BLaER1 treated with 17β-estradiol and CSF1 and Interleukin-3, amounts not matched to agents 10 nM and 100 nM (cell line): Measurements from ENCODE around the gene HOXD3.

ENCODE experiments used
- H3K27ac ChIP-seq, 11 experiments: shearing (Covaris generic); formaldehyde crosslinking; 2 replicates each; pipeline ENCODE4 v1.8.1; 2022
- H3K27me3 ChIP-seq, 11 experiments: shearing (Covaris generic); formaldehyde crosslinking; 2 replicates each; pipeline ENCODE4 v1.8.1; 2022
- H3K36me3 ChIP-seq, 11 experiments: shearing (Covaris generic); formaldehyde crosslinking; 2 replicates each; pipeline ENCODE4 v1.8.1; 2022
- H3K4me1 ChIP-seq, 10 experiments: shearing (Covaris generic); formaldehyde crosslinking; 2 replicates each; pipeline ENCODE4 v1.8.1; 2022
- H3K4me2 ChIP-seq, 11 experiments: shearing (Covaris generic); formaldehyde crosslinking; 2 replicates each; pipeline ENCODE4 v1.8.1; 2022
- H3K4me3 ChIP-seq, 10 experiments: shearing (Covaris generic); formaldehyde crosslinking; 2 replicates each; pipeline ENCODE4 v1.8.1; 2022
- H3K9ac ChIP-seq, 11 experiments: shearing (Covaris generic); formaldehyde crosslinking; 2 replicates each; pipeline ENCODE4 v1.8.1; 2022
- H3K9me3 ChIP-seq, 11 experiments: shearing (Covaris generic); formaldehyde crosslinking; replicated peaks in 1 of 11; 2 replicates each; pipeline ENCODE4 v1.8.1; 2022
- H4K20me1 ChIP-seq, 11 experiments: shearing (Covaris generic); formaldehyde crosslinking; 2 replicates each; pipeline ENCODE4 v1.8.1; 2022
- Cebpa-rat ChIP-seq, 11 experiments: shearing (Covaris generic); IDR thresholded peaks; 2 replicates each; pipeline ENCODE4 v1.8.1; 2022

The HOXD3 gene

DNA sequence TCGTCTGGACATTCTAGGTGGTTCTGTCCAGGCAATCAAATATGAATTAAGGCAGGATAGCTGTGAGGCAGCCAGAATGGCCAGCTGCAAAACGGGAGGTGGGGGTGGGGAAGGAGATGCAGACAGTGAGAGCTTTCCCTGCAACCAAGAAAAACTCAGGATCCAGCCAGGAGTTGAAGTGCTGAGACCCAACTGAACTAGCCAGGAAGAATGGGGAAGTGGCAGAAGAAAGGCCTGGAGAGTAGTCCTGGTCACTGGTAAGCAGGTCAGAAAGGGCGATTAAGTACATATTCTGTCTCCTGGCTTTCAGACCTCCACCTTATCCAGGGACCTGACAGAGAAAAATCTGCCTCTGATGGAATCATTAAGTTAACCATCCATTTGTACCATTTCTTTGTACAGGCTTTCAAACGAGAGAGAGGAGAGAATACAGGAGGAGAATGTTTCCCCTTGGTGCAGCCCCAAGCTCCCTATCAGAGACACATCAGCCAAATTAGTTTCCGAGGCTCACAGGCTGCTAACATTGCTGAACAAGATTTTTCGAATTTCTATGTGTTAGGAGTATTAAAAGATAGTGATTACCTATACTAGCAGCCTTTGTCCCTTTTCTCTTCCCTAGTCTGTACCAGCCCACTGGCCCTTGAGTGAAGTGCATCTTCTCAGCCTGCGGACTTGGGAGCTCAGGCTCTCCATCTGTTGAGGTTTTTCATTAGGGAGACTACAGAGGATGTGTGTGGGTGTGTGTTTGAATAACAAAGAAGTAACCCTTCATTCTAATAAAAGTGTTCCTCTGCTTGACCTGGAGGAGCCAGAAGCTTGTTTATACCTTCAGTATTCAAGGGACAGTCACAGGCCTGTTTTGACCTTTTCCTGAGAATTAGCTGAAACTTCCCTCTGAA is 18.9 kb downstream of the HOXD3 start:
- no peaks in the 10 kb centered on the region for H4K20me1 ChIP-seq
- H3K27ac ChIP-seq = no peak overlapping the region
- peaks cover 38 to 60% (median 49%) of the 10 kb centered on the region in 11 experiments for H3K9me3 ChIP-seq
- H3K4me3 ChIP-seq = no peak overlapping the region
- no peak for TF ChIP-seq Cebpa-rat (IDR thresholded peaks at IDR 0.05)
- no peaks in the 10 kb centered on the region for H3K4me1 ChIP-seq
- H3K4me2 ChIP-seq = no peak overlapping the region
- no peaks in the 10 kb centered on the region for H3K36me3 ChIP-seq
- no peak overlapping the region for H3K9ac ChIP-seq
- H3K27me3 ChIP-seq = peaks cover 35 to 79% (median 69%) of the 10 kb centered on the region in 11 experiments

DNA sequence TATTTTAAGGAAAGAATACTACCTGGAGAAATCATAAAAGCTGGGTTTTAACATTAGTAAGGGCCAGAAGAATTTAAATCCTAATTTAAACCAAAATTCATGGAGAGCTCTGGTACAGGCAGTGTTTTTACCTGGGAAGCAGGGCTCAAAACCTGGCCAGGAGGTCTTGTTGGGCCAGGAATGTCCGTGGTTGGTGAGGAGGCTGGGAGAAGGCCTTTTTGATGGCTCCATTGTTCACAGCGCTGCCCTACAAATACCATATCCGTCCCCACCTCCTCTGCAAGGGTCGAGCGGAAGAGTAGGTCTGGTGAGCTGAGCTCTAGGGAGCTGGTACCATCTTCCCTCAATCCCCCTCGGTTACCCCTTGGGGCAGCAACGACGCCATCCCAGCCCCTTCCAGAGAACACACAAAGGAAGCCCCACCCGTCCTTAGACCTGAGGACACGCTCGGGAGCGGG is 20.5 kb downstream of the HOXD3 start:
- H3K36me3 ChIP-seq = no peaks in the 10 kb centered on the region
- no peak overlapping the region for H3K4me3 ChIP-seq
- no peaks in the 10 kb centered on the region for H3K4me1 ChIP-seq
- no peak overlapping the region for H3K27ac ChIP-seq
- H4K20me1 ChIP-seq = no peaks in the 10 kb centered on the region
- H3K9ac ChIP-seq = no peak overlapping the region
- peaks cover 25 to 46% (median 33%) of the 10 kb centered on the region in 11 experiments for H3K9me3 ChIP-seq
- H3K4me2 ChIP-seq = no peak overlapping the region
- no peak for TF ChIP-seq Cebpa-rat (IDR thresholded peaks at IDR 0.05)
- H3K27me3 ChIP-seq = peaks cover 30 to 68% (median 58%) of the 10 kb centered on the region in 11 experiments

DNA sequence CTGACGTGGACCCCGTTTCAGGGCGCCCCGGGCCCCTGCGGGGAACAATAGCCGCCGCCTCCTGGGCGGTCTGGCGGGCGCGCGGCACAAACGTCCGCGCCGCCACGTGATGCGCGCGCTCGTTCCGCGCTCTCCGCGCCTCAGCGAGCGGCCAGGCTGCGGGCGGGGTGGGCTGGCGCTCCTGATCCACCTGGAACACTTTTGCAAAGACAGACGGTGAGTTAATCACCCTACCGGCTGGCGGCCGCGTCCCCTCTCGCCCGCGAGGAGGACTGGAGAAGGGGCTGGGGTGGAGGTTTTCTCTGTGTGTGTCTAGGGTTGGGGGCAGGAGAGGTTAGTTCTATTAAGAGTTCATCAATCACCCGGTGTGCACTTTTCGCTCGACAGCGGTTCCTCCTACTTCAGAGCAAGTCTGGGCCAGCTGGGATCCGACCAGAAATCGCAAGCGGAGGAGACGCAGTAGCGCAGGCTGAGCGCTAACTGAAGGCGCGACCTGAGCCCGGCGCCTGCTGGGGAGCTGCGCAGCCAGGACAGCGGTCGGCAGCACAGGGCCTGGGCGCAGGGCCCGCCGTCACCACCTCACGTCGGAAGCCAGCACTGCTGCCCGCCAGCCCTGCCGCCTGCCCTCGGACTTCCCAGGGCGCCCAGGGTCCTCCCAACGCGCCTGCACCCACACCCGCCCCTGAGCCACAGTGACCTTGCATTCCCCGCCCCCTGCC is 21.1 kb downstream of the HOXD3 start:
- Histone ChIP-seq H3K36me3 (no peaks in the 10 kb centered on the region), H3K4me3 (no peak overlapping the region), H3K27me3 (peaks cover 24 to 62% (median 52%) of the 10 kb centered on the region in 11 experiments), H3K4me1 (no peaks in the 10 kb centered on the region), H3K27ac (no peak overlapping the region), H3K9ac (no peak overlapping the region), H3K4me2 (no peak overlapping the region), H4K20me1 (no peaks in the 10 kb centered on the region), H3K9me3 (peaks cover 19 to 40% (median 29%) of the 10 kb centered on the region in 11 experiments; a peak in 21 of 22 replicates)
- no peak for TF ChIP-seq Cebpa-rat (IDR thresholded peaks at IDR 0.05)

DNA sequence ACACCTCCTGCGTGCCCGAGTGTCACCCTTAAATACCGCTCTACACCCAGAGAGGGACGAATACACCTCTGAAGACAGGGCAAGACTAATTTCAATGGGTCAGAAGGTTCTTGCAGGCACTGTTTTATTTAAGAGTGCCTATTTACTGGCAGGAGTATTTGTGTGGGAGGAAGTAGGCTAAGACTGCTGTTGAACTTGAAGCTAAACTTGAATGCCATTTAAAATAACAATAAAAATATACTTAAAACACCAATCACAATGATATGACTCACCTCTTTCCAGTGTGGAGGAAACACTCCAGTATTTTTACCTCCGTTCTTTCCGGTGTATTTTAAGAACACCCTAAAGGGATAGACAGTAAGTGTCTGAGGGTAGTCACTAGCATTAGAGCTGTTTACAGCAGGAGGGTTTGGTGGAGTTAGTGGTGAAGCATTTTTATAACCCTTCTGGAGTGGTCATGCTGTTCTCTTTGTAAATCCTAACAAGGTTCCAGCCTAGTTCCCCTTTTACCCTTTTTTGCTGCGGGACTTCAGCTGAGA is 21.7 kb downstream of the HOXD3 start:
- H3K4me3 ChIP-seq = no peak overlapping the region
- H4K20me1 ChIP-seq = no peaks in the 10 kb centered on the region
- H3K4me1 ChIP-seq = no peaks in the 10 kb centered on the region
- peaks cover 17 to 56% (median 46%) of the 10 kb centered on the region in 11 experiments for H3K27me3 ChIP-seq
- TF ChIP-seq Cebpa-rat (IDR thresholded peaks at IDR 0.05) = no peak
- peaks cover 17 to 38% (median 29%) of the 10 kb centered on the region in 11 experiments; a peak in 20 of 22 replicates for H3K9me3 ChIP-seq
- H3K36me3 ChIP-seq = no peaks in the 10 kb centered on the region
- H3K4me2 ChIP-seq = no peak overlapping the region
- no peak overlapping the region for H3K27ac ChIP-seq
- H3K9ac ChIP-seq = no peak overlapping the region

DNA sequence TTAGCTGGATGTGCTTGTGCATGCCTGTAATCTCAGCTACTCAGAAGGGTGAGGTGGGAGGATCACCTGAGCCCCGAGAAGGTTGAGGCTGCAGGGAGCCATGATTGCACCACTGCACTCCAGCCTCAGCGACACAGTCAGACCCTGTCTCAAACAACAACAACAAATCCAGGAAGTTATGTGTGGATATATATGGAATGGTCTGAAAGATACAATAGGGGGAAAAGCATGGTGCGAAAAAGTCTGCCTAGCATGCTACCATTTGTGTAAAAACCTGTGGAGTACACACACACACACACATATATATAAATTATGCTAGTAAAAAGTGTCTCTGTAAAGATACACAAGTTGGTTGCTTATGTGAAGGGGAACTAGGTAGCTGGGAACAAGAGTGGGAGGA is 24.4 kb downstream of the HOXD3 start:
- H3K9ac ChIP-seq = no peak overlapping the region
- H3K9me3 ChIP-seq = peaks cover 9 to 22% (median 13%) of the 10 kb centered on the region in 11 experiments; a peak in 20 of 22 replicates
- H3K36me3 ChIP-seq = no peaks in the 10 kb centered on the region
- H3K4me1 ChIP-seq = no peaks in the 10 kb centered on the region
- no peak for TF ChIP-seq Cebpa-rat (IDR thresholded peaks at IDR 0.05)
- no peaks in the 10 kb centered on the region for H4K20me1 ChIP-seq
- H3K4me2 ChIP-seq = no peak overlapping the region
- no peak overlapping the region for H3K27ac ChIP-seq
- peaks cover 0 to 29% (median 22%) of the 10 kb centered on the region in 11 experiments; a peak in 16 of 22 replicates for H3K27me3 ChIP-seq
- H3K4me3 ChIP-seq = no peak overlapping the region

DNA sequence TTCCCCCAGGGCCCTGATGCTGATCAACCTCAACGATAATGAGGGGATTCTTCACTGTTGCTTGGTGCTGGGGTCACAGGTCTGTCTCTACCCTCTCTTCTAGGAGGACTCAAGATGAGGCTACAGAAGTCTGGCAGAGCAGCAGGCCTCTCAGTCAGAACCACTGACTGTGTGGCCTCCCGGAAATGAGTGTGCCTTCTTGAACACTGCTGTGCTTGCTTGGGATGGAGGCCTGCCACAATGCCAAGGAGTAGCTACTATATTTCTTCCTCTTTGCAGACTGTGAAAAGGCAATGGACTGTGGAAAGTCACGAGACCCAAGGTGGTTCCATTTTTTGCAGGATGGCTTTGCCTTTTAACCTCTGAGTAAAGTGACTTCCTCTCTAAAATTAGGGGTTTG is 25.6 kb downstream of the HOXD3 start:
- Histone ChIP-seq H3K4me2 (no peak overlapping the region; a peak in 1 of 22 replicates), H3K27me3 (peaks cover 0 to 19% (median 16%) of the 10 kb centered on the region in 11 experiments; a peak in 16 of 22 replicates), H3K9me3 (peaks cover 8 to 14% (median 11%) of the 10 kb centered on the region in 11 experiments; a peak in 20 of 22 replicates), H4K20me1 (no peaks in the 10 kb centered on the region), H3K9ac (no peak overlapping the region), H3K4me3 (no peak overlapping the region), H3K27ac (no peak overlapping the region), H3K4me1 (no peaks in the 10 kb centered on the region), H3K36me3 (no peaks in the 10 kb centered on the region)
- no peak for TF ChIP-seq Cebpa-rat (IDR thresholded peaks at IDR 0.05)

DNA sequence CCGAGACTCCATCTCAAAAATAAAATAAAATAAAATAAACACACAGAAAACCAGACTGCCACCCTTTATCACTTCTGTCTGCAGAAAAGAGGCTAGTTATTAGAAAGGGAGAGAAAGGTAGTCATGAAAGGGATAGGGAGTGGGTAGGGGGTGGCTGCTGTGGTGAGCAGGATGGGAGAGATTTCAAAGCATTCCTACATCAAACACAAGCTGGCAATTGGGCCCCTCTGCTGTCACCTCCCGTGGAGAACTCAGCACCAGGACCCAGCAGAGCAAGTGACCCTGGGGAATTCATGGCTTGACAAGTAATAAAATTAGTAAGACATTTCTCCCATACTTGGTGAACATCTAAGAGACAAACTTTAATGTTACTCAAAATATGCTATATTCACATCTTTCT is 27.6 kb downstream of the HOXD3 start:
- Histone ChIP-seq H3K4me1 (no peaks in the 10 kb centered on the region), H3K36me3 (no peaks in the 10 kb centered on the region), H3K27me3 (peaks cover 0 to under 1% (median 0%) of the 10 kb centered on the region in 11 experiments; a peak in 1 of 22 replicates), H3K4me3 (no peak overlapping the region), H3K27ac (no peak overlapping the region), H3K9me3 (peaks cover 19 to 24% (median 23%) of the 10 kb centered on the region in 11 experiments), H3K9ac (no peak overlapping the region), H3K4me2 (no peak overlapping the region), H4K20me1 (no peaks in the 10 kb centered on the region)
- TF ChIP-seq Cebpa-rat (IDR thresholded peaks at IDR 0.05) = no peak

DNA sequence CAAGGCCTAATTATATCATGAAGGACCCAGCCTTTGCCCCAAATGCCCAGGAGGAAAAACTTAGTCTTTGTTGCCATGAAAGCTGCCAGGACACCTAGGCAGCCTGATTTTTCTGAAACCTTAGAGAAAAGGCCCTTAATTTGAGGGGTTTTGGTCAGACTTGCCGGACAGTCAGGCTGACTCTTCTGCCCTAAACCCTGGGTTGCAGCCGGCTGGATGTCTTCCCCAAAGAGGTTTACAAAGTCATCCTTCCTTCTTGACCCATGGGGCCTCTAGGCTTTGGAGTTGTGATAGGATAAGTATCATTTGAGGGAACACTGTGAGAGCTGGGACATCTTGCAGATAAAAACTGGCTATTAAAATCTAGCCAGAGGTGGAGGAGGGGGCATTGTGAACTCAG is 28.9 kb downstream of the HOXD3 start:
- Histone ChIP-seq H3K4me1 (no peaks in the 10 kb centered on the region), H3K36me3 (no peaks in the 10 kb centered on the region), H3K27ac (no peak overlapping the region), H3K9ac (no peak overlapping the region), H3K4me3 (no peak overlapping the region), H4K20me1 (no peaks in the 10 kb centered on the region), H3K4me2 (no peak overlapping the region), H3K9me3 (peaks cover 19 to 28% (median 26%) of the 10 kb centered on the region in 11 experiments), H3K27me3 (no peaks in the 10 kb centered on the region)
- TF ChIP-seq Cebpa-rat (IDR thresholded peaks at IDR 0.05) = no peak
